Cardiac muscle cell (in vitro differentiated cells and primary cell): ENCODE results near the gene UBE3C. TPM values are rescaled to one million over a fixed set of nuclear protein-coding genes. Genes with fewer than 3 reads are reported as not detected.

ENCODE experiments used
- DNase-seq, 2 donors: peaks; one replicate each; pipeline versions ENCODE4 v3.0.0 to v3.0.0-alpha.2; 2010 to 2017; ENCODE audit warnings: low read depth in 1 of 2, low spot score in 1 of 2
- H3K27ac ChIP-seq: fragments of 200-600 bp; sonication (generic); 2 replicates; pipeline ENCODE4 v1.5.1; 2016
- H3K27me3 ChIP-seq: fragments of 200-600 bp; sonication (generic); 2 replicates; pipeline ENCODE4 v1.6.0; 2016; ENCODE audit warnings: control low read depth
- H3K36me3 ChIP-seq: fragments of 200-600 bp; sonication (generic); 2 replicates; pipeline ENCODE4 v1.5.1; 2016; ENCODE audit warnings: control low read depth
- H3K4me1 ChIP-seq: fragments of 200-600 bp; sonication (generic); 2 replicates; pipeline ENCODE4 v1.8.1; 2017; ENCODE audit warnings: low read depth, mild to moderate bottlenecking, mixed run types
- H3K4me3 ChIP-seq: fragments of 200-600 bp; sonication (generic); 2 replicates; pipeline ENCODE4 v1.5.1; 2016; ENCODE audit warnings: mild to moderate bottlenecking
- H3K9me3 ChIP-seq: fragments of 200-600 bp; sonication (generic); 2 replicates; pipeline ENCODE4 v1.5.1; 2017; ENCODE audit warnings: low read depth, mild to moderate bottlenecking, control low read depth
- polyA plus RNA-seq: library from polyadenylated mRNA; unstranded; fragments of >200 nt; fragmentation: Nextera tagmentation; extraction: Ambion mirVana; gene quantifications from 2 replicates; pipeline ENCODE4 v1.2.1, GENCODE V29; 2016
- total RNA-seq: library from RNA; depleted of rRNA; stranded (reverse); fragments of >200 nt; gene quantifications from 2 replicates; pipeline ENCODE4 v1.2.3, GENCODE V29; 2016
- TF ChIP-seq, protein P1 (sequence below): IDR thresholded peaks from 2 replicates; pipeline ENCODE4 v1.5.1; 2012; ENCODE audit warnings: low read depth, mild to moderate bottlenecking, low read length

The UBE3C gene
- total and polyA plus RNA-seq, 2 experiments from 2014 or later = 24.4 to 33.1 TPM

DNA sequence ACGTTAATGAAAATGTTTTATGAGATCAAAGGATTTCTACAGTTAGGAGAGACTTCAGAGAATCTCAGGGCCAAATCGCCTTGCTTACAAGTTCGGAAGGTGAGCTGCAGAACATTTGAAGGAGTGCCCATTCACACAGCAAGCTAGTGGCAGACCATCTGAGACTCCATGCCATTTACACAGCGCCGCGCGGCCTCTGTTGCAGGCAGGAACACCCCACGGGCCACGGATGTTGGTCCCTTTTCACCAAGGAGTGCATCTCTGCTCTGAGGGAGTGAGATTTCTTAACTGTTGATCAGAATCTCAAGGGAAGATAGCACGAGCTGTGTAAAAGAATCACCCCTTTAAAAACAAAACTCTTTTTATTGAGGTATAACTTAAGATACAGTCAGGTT lies 1.8 kb downstream of the UBE3C start:
- H3K4me3 ChIP-seq = peak overlapping the region; percentile 72
- H3K4me1 ChIP-seq = peaks cover 13% of the 10 kb centered on the region
- H3K9me3 ChIP-seq = no peaks in the 10 kb centered on the region
- H3K27ac ChIP-seq = no peak overlapping the region
- DNase-seq = no peak
- TF ChIP-seq, protein P1, sequence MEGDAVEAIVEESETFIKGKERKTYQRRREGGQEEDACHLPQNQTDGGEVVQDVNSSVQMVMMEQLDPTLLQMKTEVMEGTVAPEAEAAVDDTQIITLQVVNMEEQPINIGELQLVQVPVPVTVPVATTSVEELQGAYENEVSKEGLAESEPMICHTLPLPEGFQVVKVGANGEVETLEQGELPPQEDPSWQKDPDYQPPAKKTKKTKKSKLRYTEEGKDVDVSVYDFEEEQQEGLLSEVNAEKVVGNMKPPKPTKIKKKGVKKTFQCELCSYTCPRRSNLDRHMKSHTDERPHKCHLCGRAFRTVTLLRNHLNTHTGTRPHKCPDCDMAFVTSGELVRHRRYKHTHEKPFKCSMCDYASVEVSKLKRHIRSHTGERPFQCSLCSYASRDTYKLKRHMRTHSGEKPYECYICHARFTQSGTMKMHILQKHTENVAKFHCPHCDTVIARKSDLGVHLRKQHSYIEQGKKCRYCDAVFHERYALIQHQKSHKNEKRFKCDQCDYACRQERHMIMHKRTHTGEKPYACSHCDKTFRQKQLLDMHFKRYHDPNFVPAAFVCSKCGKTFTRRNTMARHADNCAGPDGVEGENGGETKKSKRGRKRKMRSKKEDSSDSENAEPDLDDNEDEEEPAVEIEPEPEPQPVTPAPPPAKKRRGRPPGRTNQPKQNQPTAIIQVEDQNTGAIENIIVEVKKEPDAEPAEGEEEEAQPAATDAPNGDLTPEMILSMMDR = no peak
- H3K27me3 ChIP-seq = no peaks in the 10 kb centered on the region
- H3K36me3 ChIP-seq = peaks cover 6% of the 10 kb centered on the region

GRCh38 chr7:157141525-157142060 lies 2.9 kb downstream of the UBE3C start:
- peaks cover 13% of the 10 kb centered on the region for H3K4me1 ChIP-seq

DNA sequence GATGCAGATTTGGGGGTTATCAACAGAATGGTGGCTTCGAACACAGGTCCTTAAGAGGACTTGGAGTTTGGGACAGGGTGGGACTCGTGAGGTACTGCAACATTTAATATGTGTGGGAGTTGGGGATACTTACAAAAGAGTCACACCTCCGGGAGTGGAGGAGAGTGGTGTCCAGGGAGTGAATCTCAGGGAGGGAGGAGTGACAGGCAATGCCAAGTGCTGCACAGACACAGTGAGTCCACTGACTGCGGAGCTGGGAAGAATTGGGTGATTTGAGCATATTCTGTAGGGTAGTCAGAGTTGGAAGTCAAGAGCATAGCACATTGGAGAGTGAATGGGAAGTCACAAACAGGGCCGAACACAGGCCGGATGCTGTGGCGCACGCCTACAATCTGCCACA lies 5.1 kb downstream of the UBE3C start:
- DNase-seq = no peak
- H3K27ac ChIP-seq = no peak overlapping the region

More at GRCh38 chr7:157141525-157142060, 2.9 kb downstream of the UBE3C start:
- Histone ChIP-seq H3K27me3 (no peaks in the 10 kb centered on the region), H3K36me3 (peaks cover 6% of the 10 kb centered on the region), H3K9me3 (no peaks in the 10 kb centered on the region), H3K27ac (no peak overlapping the region), H3K4me3 (no peak overlapping the region)
- TF ChIP-seq, protein P1 = no peak
- no peak for DNase-seq

DNA sequence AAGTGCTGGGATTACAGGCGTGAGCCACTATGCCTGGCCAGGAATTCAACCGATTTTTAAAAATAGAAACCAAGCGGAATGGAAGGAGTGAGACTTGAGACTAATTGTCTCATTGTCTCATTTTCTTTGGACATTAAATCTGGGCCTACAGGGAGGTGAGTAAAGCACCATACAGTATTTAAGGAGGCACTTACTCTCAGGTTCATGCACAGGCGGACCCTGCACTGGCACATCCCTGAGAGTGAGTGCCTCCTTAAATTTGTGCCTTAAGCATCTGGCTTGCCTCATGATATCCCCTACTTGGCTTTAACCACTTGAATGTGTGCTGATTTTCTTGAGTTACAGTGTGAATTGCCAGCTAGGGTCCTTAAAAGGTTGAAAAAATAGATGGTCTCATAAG lies 10.6 kb downstream of the UBE3C start:
- TF ChIP-seq, protein P1 = no peak
- DNase-seq = no peak
- Histone ChIP-seq H3K36me3 (no peaks in the 10 kb centered on the region), H3K4me3 (no peak overlapping the region), H3K4me1 (peaks cover 17% of the 10 kb centered on the region), H3K27ac (no peak overlapping the region), H3K9me3 (no peaks in the 10 kb centered on the region), H3K27me3 (no peaks in the 10 kb centered on the region)

More for the DNA sequence above, 5.1 kb downstream of the UBE3C start:
- H3K27me3 ChIP-seq = no peaks in the 10 kb centered on the region
- H3K36me3 ChIP-seq = peaks cover 6% of the 10 kb centered on the region
- no peak overlapping the region for H3K4me3 ChIP-seq
- TF ChIP-seq, protein P1 = no peak
- H3K9me3 ChIP-seq = no peaks in the 10 kb centered on the region
- H3K4me1 ChIP-seq = peaks cover 13% of the 10 kb centered on the region

- Histone ChIP-seq H3K36me3 (no peaks in the 10 kb centered on the region), H3K9me3 (no peaks in the 10 kb centered on the region), H3K27me3 (no peaks in the 10 kb centered on the region), H3K4me1 (peaks cover 17% of the 10 kb centered on the region), H3K4me3 (no peak overlapping the region), H3K27ac (peak overlapping the region; percentile 35)
- peak; percentile 56 to 74 for DNase-seq
- TF ChIP-seq, protein P1 = no peak
Observed at GRCh38 chr7:157150882-157151281, 12.2 kb downstream of the UBE3C start.
